ENCODE data around the gene OTUD4. TPM values are rescaled to one million over a fixed set of nuclear protein-coding genes. Genes with fewer than 3 reads are reported as not detected.
"Not testable (repeated sequence)": the region's sequence is repeated elsewhere in the genome, so short reads cannot be mapped to it uniquely, and the experiment has no call there.

Gene OTUD4, protein sequence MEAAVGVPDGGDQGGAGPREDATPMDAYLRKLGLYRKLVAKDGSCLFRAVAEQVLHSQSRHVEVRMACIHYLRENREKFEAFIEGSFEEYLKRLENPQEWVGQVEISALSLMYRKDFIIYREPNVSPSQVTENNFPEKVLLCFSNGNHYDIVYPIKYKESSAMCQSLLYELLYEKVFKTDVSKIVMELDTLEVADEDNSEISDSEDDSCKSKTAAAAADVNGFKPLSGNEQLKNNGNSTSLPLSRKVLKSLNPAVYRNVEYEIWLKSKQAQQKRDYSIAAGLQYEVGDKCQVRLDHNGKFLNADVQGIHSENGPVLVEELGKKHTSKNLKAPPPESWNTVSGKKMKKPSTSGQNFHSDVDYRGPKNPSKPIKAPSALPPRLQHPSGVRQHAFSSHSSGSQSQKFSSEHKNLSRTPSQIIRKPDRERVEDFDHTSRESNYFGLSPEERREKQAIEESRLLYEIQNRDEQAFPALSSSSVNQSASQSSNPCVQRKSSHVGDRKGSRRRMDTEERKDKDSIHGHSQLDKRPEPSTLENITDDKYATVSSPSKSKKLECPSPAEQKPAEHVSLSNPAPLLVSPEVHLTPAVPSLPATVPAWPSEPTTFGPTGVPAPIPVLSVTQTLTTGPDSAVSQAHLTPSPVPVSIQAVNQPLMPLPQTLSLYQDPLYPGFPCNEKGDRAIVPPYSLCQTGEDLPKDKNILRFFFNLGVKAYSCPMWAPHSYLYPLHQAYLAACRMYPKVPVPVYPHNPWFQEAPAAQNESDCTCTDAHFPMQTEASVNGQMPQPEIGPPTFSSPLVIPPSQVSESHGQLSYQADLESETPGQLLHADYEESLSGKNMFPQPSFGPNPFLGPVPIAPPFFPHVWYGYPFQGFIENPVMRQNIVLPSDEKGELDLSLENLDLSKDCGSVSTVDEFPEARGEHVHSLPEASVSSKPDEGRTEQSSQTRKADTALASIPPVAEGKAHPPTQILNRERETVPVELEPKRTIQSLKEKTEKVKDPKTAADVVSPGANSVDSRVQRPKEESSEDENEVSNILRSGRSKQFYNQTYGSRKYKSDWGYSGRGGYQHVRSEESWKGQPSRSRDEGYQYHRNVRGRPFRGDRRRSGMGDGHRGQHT
- 10 to 100 TPM; 48.9 to 57.8 TPM for total RNA-seq

DNA sequence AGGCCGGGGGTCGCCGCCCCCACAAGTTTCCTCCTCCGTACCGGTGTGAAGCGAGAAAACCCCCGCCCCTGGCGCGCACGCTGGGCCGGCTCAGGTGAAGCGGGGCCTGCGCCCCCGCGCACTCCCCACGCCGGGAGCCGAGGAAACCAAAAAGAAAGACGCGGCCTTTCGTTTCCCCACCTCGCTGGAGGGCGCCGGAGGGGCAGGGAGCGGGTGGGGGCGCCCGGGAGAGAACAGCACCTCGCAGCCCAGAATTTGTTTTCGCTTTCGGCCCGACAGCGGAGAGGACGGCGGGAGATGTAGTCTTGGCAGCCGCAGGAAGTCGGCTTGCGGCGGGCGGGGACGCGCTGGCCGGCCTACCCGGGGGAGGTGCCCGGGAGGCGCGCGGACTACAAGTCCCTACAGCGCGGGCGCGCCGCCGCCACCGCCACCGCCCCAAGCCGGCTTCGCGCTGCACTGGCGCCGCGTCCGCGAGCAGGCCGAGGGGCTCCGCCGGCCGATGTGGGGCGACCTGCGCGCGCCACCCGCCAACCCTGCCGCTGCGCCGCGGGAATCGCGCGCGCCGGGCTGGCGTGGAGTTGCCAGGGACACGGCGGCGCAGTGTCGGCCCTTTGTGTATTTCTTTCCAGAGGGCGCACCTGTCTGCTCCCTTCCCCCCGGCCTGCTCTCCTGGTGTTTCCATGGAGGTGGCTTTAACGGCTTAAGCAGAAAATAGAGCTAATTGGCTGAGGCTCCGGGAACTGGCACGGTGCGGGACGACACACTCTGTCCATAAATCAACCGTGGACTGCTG is at the start of gene OTUD4:
Gene OTUD4 (minus strand): TSS at position 292 of the 793 bp plus-strand sequence. CDS start 616 bp downstream, outside the sequence.
- ATAC-seq: peak; percentile 83
- peaks cover 27% of the 10 kb centered on the region for H3K4me1 Mint-ChIP-seq
- peak within 1 kb of the TSS; percentile 97 for H3K27ac Mint-ChIP-seq
- DNase-seq: peak; percentile 98
- H3K36me3 Mint-ChIP-seq: peaks cover 16% of the 10 kb centered on the region
- H3K4me3 Mint-ChIP-seq: peak within 1 kb of the TSS; percentile 93
- no peaks in the 10 kb centered on the region for H3K27me3 Mint-ChIP-seq
- no peaks in the 10 kb centered on the region for H3K9me3 Mint-ChIP-seq (ENCODE audit: low read depth)
- CTCF ChIA-PET: no interaction called here

DNA sequence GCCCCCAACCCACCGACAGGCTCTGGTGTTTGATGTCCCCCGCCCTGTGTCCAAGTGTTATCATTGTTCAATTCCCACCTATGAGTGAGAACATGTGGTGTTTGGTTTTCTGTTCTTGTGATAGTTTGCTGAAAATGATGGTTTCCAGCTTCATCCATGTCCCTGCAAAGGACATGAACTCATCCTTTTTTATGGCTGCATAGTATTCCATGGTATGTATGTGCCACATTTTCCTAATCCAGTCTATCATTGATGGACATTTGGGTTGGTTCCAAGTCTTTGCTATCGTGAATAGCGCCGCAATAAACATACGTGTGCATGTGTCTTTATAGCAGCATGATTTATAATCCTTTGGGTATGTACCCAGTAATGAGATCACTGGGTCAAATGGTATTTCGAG is 42.8 kb upstream of the OTUD4 start:
- ATAC-seq; DNase-seq; H3K4me3 Mint-ChIP-seq; H3K36me3 Mint-ChIP-seq; H3K4me1 Mint-ChIP-seq; H3K27ac Mint-ChIP-seq; CTCF ChIA-PET; H3K9me3 Mint-ChIP-seq (ENCODE audit: low read depth): not testable (repeated sequence)
- H3K27me3 Mint-ChIP-seq: peaks cover 14% of the 10 kb centered on the region

DNA sequence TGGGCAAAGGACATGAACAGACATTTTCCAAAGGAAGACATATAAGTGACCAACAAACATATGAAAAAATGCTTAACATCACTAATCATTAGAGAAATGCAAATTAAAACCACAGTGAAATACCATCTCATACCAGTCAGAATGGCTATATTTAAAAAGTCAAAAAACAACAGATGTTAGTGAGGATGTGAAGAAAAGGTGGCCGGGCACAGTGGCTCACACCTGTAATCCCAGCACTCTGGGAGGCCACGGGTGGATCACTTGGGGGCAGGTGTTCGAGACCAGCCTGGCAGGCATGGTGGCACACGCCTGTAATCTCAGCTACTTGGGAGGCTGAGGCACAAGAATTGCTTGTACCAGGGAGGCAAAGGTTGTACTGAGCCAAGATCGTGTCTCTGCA is 41.1 kb upstream of the OTUD4 start:
- H3K36me3 Mint-ChIP-seq; H3K4me3 Mint-ChIP-seq; ATAC-seq; H3K9me3 Mint-ChIP-seq (ENCODE audit: low read depth); H3K27me3 Mint-ChIP-seq; H3K27ac Mint-ChIP-seq; CTCF ChIA-PET; DNase-seq; H3K4me1 Mint-ChIP-seq: not testable (repeated sequence)

DNA sequence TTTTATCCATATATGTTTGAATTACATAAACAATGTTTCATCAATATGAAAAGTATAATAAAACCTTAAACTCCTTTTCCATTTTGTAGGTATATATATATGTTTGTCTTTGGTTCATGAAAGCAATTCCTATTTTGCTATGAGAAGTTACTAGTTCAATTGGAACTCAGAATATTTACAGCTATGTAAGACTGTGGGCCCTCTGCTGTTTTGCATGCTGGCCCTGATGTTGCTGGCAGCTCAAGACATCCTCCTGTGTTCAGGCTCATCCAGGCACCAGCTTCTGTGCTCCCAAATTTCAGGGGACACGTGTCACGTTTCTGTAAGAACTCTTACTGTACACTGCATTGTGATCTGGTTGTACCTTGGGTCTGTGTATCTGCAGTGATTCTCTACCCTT is 38.7 kb upstream of the OTUD4 start:
- Mint-ChIP-seq H3K27ac (no peak overlapping the region), H3K27me3 (peaks cover 7% of the 10 kb centered on the region), H3K4me3 (no peak overlapping the region), H3K9me3 (ENCODE audit: low read depth) (no peaks in the 10 kb centered on the region), H3K4me1 (no peaks in the 10 kb centered on the region), H3K36me3 (no peaks in the 10 kb centered on the region)
- ATAC-seq (no peak), DNase-seq (no peak)
- CTCF ChIA-PET: interaction anchor here (1.9 kb wide), 1 partner anchor 338 kb away, joined by 6 read pairs; no protein-coding TSS in a partner anchor

DNA sequence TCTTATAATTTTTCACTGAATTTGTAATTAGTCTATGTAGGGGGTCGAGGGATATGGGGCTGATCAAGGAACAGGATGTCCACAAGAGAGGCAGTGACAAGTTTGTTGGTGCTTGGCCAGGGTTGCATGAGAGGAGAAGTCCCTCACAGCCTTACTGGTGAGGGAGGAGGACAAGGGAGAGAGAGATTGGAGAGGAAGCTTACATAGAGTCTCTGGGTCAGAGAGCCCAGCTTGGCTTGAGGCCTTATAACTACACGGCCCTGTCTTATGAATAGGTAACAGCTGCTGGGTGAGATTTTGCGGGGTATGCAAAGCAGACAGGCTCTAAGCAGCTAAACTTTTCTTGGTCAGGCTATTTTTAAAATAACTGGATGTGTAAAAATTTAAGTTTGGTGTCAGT is 37.9 kb upstream of the OTUD4 start:
- CTCF ChIA-PET: interaction anchor here (1.1 to 1.9 kb wide), 2 partner anchors 339 to 391 kb away, joined by 3 to 6 read pairs; no protein-coding TSS in a partner anchor
- Mint-ChIP-seq H3K9me3 (ENCODE audit: low read depth) (no peaks in the 10 kb centered on the region), H3K27me3 (peaks cover 7% of the 10 kb centered on the region), H3K36me3 (no peaks in the 10 kb centered on the region), H3K27ac (no peak overlapping the region), H3K4me3 (no peak overlapping the region), H3K4me1 (no peaks in the 10 kb centered on the region)
- no peak for ATAC-seq
- no peak for DNase-seq

DNA sequence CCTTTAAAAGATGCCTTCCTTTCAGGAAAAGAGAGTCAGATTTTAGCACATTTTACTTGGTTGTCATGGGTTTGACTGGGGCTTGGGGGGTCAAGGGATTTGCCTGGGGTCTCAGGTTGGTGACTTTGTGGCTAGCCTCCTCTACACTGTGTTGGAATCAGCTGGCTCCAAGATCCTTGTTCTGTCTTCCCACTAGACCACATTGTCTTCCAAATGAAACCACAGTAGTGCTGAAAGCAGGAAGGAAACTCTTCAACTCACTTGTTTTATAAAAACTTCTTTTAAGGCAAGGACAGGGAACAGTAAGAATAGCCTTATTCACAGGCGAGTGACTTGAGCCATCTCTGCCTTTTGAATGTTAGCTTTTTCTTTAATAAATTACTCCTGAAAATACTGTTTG is 37.0 kb upstream of the OTUD4 start:
- DNase-seq: no peak
- CTCF ChIA-PET: interaction anchor here (1.1 to 1.9 kb wide), 5 partner anchors 17 to 399 kb away, joined by 3 to 9 read pairs (median 4); no protein-coding TSS in a partner anchor
- no peaks in the 10 kb centered on the region for H3K36me3 Mint-ChIP-seq
- ATAC-seq: no peak
- no peak overlapping the region for H3K27ac Mint-ChIP-seq
- no peaks in the 10 kb centered on the region for H3K9me3 Mint-ChIP-seq (ENCODE audit: low read depth)
- H3K4me3 Mint-ChIP-seq: no peak overlapping the region
- no peaks in the 10 kb centered on the region for H3K4me1 Mint-ChIP-seq
- peaks cover 9% of the 10 kb centered on the region for H3K27me3 Mint-ChIP-seq

DNA sequence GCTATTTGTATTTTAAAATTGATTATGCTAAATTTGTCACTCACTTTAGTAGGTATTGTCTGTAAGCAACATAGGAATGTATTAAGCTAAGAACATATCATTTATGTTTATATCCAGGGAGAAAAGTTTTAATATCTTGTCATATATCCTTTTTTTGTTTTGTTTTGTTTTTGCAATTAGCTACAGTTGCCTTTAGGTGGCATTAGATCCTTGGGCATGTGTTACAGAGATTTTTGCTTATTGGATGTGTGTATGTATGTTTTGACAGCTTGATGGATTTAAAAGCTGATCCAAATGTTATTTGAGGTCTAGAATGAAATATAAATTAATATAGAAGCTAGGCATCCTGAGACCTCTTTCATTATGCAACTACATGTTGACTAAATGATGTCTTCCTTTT is 36.1 kb upstream of the OTUD4 start:
- no peak overlapping the region for H3K4me3 Mint-ChIP-seq
- H3K27me3 Mint-ChIP-seq: peaks cover 6% of the 10 kb centered on the region
- H3K4me1 Mint-ChIP-seq: no peaks in the 10 kb centered on the region
- no peaks in the 10 kb centered on the region for H3K9me3 Mint-ChIP-seq (ENCODE audit: low read depth)
- DNase-seq: no peak
- H3K36me3 Mint-ChIP-seq: no peaks in the 10 kb centered on the region
- CTCF ChIA-PET: interaction anchor here (1.0 to 1.6 kb wide), 4 partner anchors 9 to 400 kb away, joined by 3 to 9 read pairs (median 4); no protein-coding TSS in a partner anchor
- ATAC-seq: no peak
- no peak overlapping the region for H3K27ac Mint-ChIP-seq

DNA sequence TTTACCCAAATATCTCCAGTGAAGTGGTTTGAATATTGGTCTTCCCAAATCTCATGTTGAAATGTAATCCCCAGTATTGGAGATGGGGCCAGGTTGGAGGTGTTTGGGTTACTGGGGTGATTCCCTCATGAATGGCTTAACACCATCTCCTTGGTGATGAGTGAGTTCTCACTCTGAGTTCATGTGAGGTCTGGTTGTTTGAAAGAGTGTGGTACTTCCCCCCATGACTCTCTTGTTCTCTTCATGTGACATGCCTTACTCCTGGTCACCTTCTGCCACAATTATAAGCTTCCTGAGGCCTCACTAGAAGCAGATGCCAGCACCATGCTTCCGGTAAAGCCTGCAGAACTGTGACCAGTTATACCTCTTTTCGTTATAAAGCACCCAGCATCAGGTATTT is 32.9 kb upstream of the OTUD4 start:
- ATAC-seq (no peak), DNase-seq (no peak)
- H3K4me3 Mint-ChIP-seq: no peak overlapping the region
- H3K27ac Mint-ChIP-seq: no peak overlapping the region
- H3K4me1 Mint-ChIP-seq: no peaks in the 10 kb centered on the region
- peaks cover 6% of the 10 kb centered on the region for H3K27me3 Mint-ChIP-seq
- no peaks in the 10 kb centered on the region for H3K36me3 Mint-ChIP-seq
- CTCF ChIA-PET: interaction anchor here (1.2 kb wide), 1 partner anchor 675 kb away, joined by 3 read pairs; no protein-coding TSS in a partner anchor
- H3K9me3 Mint-ChIP-seq (ENCODE audit: low read depth): no peaks in the 10 kb centered on the region

DNA sequence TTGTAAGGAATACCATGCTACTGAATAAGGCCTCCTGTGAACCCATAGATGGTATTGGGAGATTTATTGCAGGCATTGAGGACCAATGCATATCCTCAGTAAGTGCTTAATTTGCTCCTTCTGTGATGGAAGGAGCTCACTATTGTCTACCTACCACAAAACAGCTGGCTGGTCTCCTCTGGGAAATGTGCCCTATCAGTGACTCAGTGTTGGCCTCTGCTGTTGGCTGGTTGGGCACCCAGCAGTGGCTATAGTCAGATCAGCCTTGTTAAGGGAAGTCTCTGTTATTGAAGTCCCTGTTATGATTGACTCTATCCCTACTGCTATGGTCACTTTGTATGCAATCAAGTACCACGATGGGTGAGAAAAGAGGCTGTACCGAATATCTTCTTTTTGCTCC is 27.5 kb upstream of the OTUD4 start:
- ATAC-seq (no peak), DNase-seq (no peak)
- Mint-ChIP-seq H3K27me3 (peaks cover 11% of the 10 kb centered on the region), H3K4me1 (no peaks in the 10 kb centered on the region), H3K4me3 (no peak overlapping the region), H3K36me3 (no peaks in the 10 kb centered on the region), H3K27ac (no peak overlapping the region), H3K9me3 (ENCODE audit: low read depth) (no peaks in the 10 kb centered on the region)
- CTCF ChIA-PET: interaction anchor here (0.9 kb wide), 1 partner anchor 8 kb away, joined by 3 read pairs; no protein-coding TSS in a partner anchor

DNA sequence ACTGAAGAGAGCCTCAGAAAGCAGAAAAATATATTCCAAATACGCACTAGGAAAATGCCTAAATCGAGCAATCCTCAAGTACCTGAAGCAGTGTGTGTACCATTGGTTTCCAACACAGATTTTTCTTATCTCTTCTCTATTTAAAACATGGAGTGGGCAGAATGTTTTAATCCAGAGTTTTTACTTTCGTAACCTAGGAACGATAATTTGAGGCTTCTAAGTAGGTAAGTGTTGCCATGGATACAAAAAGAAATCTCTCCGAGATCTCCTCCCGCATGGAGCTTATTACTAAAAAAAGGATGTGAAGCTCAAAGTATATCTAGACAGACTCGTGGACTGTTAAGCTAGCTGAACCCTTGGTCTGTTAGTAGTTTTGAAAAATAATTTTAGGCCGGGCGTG is 23.0 kb upstream of the OTUD4 start:
- Mint-ChIP-seq H3K4me1 (no peaks in the 10 kb centered on the region), H3K27me3 (peaks cover 17% of the 10 kb centered on the region), H3K9me3 (ENCODE audit: low read depth) (no peaks in the 10 kb centered on the region), H3K4me3 (no peak overlapping the region), H3K36me3 (no peaks in the 10 kb centered on the region), H3K27ac (no peak overlapping the region)
- no peak for ATAC-seq
- CTCF ChIA-PET: no interaction called here
- DNase-seq: no peak

DNA sequence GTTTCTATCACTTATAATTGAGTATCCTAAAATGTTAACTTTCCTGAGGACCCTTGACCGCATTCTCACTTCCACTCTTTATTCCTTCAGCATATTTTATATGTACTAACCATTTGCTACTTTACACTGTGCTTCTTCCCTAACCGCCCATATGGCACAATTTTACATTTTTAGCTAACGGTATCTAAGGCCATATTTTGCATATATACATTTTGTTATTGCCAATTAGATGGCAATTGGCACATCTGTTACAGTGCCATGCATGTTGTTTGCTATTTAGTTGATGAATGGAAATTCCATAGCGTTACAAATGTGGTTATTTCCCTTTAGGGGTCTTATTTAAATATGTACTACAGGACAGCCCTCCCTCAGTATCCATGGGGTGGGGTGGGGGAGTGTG is 20.0 kb upstream of the OTUD4 start:
- H3K36me3 Mint-ChIP-seq: no peaks in the 10 kb centered on the region
- no peaks in the 10 kb centered on the region for H3K4me1 Mint-ChIP-seq
- no peak overlapping the region for H3K27ac Mint-ChIP-seq
- CTCF ChIA-PET: interaction anchor here (1.0 kb wide), 1 partner anchor 417 kb away, joined by 3 read pairs; no protein-coding TSS in a partner anchor
- ATAC-seq (no peak), DNase-seq (no peak)
- H3K27me3 Mint-ChIP-seq: peaks cover 22% of the 10 kb centered on the region
- H3K4me3 Mint-ChIP-seq: no peak overlapping the region
- no peaks in the 10 kb centered on the region for H3K9me3 Mint-ChIP-seq (ENCODE audit: low read depth)

DNA sequence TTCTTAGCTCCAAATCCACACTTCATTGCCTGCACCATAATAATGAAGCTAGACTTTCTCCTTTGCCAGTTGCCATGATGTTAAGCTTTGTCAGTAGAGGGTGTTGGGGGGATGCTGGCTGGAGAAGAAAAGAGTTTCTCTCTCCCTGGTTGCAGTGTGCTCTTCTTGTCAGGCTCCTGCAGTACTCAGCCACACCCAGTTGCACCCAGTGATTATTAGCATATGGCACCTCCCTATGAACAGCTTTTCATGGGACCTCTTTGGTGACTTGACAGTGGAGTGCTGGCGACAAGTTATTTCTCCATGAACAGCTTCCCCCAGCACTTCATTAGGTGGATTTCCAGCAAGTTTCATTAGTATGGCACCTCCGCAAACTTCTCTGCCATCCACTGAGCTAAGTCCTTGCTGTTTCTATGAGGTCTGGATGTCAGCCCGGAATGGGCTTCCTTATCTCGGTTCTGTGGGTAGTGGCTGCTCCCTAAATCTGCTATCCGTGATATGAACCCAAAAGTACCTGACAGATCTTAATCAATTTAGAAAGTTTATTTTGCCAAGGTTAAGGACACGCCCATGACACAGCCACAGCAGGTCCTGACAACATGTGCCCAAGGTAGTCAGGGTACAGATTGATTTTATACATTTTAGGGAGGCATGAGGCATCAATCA is 18.8 kb upstream of the OTUD4 start:
- H3K4me3 Mint-ChIP-seq: no peak overlapping the region
- H3K27me3 Mint-ChIP-seq: peaks cover 20% of the 10 kb centered on the region
- no peaks in the 10 kb centered on the region for H3K36me3 Mint-ChIP-seq
- DNase-seq (no peak), ATAC-seq (no peak)
- H3K9me3 Mint-ChIP-seq (ENCODE audit: low read depth): no peaks in the 10 kb centered on the region
- no peak overlapping the region for H3K27ac Mint-ChIP-seq
- CTCF ChIA-PET: interaction anchor here (1.0 kb wide), 2 partner anchors 358 to 418 kb away, joined by 3 read pairs; no protein-coding TSS in a partner anchor
- no peaks in the 10 kb centered on the region for H3K4me1 Mint-ChIP-seq

Measured in activated CD8-positive, alpha-beta memory T cell treated with anti-CD3 and anti-CD28 coated beads, Interleukin-2, amount 10 ng/mL, durations not matched to agents 7 days and 5 days (primary cell).